ENCODE measurements around the gene NSMF.
"Not testable (repeated sequence)": the region's sequence is repeated elsewhere in the genome, so short reads cannot be mapped to it uniquely, and the experiment has no call there.

Gene NSMF

DNA sequence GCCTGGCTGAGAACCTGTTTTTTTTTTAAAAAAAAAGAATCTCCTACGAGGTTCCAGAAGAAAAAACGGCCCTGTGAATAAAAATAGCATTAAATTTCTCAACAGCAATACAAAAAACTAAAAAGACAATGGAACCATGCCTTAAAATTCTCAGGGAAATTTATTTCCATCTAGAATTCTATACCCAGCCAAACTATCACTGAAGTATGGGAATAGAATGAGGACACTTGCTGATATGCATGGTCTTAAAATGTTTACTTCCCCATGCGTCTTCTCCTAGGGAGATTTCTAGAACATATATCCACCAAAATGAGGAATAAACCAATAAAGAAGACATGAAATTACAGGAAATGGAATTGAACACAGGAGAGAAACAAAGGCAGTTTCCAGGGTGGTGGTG is 16.5 kb upstream of the NSMF start:
- no peak for DNase-seq (ENCODE audit: low read depth)

DNA sequence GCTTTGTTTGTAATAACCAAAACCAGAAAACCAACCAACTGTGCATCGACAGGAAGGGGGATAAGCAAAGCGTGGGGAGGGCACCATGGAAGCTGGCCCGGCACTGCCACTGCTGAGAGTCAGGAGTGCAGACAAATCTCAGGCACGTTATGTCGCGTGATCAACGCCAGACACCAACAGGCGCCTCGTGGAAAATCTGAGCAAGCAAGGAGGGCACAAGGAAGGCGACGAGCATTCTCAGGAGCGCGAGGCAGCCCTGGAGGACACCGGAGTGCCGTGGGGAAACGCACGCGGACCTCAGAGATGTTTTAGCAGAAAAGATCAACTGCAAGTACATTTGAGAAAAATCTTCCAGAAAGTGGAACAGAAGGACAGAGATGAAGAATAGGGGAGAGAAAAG is 15.1 kb upstream of the NSMF start:
- no peak for DNase-seq (ENCODE audit: low read depth)

DNA sequence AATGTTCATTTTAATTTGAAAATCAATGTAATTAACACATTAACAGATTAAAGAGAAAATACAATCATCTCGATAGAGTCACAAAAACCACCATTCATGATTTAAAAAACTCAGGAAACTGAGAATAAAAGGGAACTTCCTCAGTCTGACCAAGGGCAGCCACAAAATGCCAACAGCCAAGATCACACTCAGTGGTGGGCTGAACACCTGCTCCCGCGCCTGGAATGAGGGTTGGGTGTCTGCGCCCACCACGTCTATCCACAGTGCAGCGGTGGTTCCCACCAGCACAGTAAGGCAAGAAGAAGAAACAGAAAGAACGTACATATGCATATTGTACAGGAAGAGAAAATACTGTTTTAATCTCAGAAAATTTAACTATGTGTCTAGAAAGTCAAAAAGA is 11.7 kb upstream of the NSMF start:
- no peak for DNase-seq (ENCODE audit: low read depth)

DNA sequence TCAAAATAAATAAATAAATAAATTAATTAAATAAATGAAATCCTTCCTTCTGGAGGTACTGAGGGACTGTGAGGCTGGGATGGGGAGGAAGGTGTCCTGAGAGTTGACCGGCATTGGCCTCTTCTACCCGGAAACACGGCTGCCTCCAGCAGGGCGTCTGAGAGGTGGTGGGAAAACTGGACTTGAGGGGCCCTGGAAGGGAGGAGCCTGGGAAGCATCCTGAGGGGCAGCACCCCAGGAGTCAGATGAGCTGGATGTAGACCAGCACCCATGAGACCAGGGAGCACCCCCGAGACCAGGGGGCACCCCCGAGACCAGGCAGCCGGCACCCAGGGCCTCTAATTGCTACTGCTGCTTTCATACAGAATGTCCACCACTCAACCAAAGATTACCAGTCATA is 8.8 kb upstream of the NSMF start:
- no peak for DNase-seq (ENCODE audit: low read depth)

DNA sequence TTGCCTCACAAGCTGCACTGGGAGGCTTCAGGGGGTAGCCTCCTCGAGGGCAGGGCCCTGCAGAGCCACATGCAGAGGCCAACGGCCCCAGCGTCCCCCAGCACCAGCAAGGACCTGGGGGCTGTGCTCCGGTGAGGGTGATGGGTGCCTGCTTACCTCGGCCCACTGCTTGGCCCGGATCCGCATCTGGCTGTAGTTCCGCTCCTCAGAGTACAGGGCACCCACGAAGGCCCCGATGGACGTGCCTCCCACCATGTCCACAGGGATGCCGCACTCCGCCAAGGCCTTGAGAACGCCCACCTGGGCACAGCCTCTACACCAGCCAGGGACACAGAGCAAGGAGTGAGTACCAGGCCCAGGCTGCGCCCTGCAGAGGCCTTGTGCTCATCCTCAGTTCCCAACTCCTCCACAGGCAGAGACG is 8.0 kb upstream of the NSMF start:
- no peak for DNase-seq (ENCODE audit: low read depth)

DNA sequence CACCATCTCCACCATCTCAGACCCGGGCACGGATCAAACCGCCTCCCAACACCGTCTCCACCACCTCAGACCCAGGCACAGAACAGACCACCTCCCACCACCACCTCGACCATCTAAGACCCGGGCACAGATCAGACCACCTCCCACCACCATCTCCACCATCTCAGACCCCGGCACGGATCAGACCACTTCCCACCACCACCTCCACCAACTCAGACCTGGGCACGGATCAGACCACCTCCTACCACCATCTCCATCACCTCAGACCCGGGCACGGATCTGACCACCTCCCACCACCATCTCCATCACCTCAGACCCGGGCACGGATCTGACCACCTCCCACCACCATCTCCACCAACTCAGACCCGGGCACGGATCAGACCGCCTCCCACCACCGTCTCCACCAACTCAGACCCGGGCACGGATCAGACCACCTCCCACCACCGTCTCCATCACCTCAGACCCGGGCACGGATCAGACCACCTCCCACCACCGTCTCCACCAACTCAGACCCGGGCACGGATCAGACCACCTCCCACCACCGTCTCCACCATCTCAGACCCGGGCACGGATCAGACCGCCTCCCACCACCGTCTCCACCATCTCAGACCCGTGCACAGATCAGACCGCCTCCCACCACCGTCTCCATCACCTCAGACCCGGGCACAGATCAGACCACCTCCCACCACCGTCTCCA is 7.4 kb upstream of the NSMF start:
- not testable (repeated sequence) for DNase-seq (ENCODE audit: low read depth)

DNA sequence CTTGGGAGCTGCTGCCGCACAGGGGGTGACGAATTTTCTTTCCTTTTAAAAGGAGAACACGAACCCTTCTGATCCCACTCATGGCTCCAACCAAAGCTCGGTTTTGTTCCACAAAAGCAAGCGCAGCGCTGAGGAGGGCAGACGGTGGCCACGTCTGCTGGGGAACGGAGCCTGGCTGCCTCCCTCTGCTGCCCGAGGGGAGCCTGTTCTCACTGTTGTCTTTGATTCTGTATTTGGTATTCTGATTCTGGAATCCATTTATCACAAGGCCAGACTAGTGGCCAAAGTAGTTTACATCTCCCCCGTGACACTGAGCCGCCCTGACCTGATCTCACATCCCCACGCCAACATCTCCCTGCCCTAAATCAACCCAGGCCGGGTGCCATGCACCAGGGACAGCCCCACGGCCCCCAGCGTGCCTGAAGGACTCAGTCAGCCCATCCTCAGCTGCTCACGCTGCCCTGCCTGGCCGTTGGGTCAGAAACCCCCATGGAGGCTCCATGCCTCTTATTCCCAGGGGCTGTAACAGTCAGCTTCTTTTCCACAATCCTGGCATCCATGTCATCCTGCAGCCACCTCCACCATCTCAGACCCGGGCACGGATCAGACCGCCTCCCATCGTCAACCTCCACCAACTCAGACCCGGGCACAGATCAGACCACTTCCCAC is 6.7 kb upstream of the NSMF start:
- DNase-seq (ENCODE audit: low read depth), result no peak

DNA sequence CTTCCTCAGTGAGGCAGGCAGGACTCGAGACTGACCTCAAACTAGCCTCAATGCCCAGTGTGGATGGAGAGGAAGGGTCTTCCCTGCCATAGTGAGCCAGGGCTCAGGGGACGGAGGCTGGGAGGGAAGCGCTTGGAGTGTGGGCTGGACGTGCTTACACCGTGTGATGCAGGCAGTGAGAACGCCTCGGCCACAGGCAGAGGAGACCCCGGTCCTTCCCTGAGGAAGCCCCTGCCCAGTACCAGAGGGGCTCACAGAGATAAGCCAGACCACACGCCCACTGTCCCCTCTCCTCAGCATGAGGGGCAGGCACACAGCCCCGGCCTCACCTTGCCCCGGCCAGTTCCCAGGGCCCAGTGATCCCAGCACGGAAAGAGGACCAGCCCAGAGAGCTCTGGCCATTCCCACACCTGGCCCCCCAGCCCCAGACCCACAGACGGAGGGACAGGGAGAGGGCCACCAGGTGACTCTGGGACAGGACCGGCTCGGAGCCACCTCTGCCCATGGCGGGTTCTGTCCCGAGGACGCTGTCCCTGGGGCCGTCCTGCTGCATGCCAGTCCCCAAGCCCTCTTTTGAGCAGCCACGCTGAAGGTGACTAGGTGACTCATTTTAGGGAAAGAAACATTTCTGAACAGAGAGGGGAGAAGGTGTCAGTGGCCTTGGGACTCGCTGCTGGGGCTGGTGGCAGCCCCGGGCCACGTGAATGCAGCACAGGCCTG is 6.0 kb upstream of the NSMF start:
- DNase-seq (ENCODE audit: low read depth), result no peak

DNA sequence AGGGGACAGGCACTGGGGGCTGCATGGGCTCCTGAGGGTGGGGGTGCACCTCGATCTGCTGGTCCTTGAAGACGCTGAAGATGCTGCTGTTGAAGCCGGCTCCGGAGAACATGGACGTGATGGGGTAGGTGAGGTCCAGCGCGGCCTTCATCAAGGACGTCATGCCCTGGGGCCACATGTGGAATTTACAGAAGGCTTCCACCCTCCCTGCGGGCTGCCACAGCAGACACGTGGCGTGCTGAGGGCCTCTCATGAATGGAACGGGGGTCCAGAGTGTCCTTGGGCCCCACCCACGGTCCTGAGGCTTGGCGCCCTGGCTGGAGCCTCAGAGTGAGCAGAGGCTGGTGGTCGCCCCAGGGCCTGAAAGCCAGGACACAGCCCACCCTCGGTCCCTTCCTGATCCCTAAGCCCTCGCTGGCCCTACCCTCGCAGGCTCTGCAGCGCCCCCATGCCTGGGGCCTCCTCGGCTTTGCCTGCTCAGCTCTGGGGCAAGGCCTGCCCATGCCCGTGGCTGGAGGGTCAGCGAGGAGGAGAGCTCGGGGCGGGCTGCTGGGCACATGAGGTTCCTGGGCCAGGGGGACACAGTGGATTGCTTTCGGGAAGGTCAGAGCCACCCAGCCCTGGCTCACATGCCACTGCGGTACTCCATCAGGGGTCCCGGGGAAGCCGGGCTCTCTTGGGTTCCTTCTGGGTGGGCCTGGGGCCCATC is 5.3 kb upstream of the NSMF start:
- DNase-seq (ENCODE audit: low read depth), result no peak

DNA sequence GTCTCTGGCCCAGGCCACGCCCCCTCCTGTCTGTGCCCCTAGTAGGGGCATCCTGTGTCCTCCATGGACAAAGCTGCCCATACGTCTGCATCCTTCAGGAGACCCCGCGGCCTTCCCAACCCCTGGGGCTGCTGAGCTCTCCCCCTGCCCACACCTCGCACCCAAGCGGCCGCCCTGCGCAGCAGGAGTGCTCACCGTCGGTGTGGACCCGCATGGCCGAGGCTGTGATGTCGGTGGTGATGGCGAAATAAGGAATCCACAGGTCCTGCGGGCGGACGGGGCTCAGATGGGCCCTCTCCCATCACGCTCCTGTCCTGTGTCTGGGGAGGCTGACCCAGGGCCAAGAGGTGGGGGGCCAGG is 4.8 kb upstream of the NSMF start:
- DNase-seq (ENCODE audit: low read depth), result no peak

DNA sequence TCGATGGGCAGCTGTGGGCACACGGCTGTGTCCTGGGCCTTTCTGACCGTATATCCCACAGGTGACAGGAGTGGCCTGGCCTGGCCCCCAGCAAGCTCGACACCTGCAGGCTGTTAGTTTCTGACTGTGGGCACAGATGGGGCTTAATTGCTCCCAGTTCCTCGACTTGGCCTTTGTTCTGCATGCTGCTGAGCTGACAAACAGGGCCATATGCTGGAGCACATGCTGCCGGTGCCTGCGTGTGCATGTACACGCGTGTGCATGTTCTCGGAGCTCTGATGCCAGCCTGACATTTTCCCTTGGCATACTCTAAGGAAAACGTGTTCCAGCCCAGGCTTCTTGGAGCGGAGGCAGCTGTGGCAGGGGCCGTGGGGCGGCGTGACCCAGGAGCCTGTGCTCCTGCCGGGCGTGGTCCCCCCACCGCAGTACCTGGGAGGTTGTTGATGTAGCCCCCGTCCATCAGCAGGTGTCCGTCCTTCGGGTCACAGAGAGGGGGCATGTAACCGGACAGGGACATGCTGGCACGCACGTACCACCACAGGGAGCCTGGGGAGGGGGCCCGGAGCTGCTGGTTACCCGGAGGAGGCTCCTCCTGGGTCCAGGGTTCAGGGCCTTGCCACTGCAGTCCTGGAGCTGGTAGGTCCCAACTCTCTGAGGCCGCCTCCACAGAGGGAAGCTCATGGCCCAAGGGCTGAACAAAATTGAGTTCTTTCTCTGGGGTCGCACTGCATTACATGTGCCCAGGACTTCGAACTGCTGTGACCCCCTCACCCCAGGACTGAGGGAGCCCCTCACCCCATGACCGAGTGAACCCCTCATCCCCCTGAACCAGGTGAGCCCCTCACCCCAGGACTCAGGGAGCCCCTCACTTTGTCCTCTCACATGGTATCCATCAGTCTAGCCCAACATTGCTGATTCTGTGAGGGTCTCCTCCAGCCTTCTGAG is 4.1 kb upstream of the NSMF start:
- no peak for DNase-seq (ENCODE audit: low read depth)

DNA sequence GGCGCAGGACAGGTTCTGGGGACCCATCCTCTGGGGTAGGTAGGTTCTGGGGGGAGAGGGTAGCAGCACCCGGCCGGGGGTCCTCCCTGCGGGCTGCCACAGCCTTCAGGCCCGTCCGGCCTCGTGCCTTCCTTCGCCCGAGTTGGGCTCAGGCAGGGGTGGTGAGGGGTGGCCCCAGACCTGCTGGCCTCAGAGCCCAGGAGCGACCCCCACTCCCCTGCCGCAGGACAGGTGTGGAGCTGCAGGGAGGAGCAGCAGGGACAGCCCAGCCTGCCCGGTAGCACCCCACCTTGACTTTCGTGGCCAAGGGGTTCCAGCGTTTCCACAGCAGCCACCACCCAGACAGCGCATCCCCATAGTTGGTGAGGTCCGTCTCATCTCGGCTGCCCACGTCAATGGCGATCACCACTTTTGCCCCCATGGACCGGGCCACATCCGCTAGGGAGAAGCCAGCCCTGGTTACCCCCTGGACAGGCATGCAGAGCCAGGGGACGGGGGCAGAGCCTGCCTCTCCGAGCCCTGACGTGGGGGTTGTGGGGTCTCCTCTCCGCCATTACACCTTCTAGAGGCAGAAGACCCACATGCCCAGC is 3.4 kb upstream of the NSMF start:
- no peak for DNase-seq (ENCODE audit: low read depth)

DNA sequence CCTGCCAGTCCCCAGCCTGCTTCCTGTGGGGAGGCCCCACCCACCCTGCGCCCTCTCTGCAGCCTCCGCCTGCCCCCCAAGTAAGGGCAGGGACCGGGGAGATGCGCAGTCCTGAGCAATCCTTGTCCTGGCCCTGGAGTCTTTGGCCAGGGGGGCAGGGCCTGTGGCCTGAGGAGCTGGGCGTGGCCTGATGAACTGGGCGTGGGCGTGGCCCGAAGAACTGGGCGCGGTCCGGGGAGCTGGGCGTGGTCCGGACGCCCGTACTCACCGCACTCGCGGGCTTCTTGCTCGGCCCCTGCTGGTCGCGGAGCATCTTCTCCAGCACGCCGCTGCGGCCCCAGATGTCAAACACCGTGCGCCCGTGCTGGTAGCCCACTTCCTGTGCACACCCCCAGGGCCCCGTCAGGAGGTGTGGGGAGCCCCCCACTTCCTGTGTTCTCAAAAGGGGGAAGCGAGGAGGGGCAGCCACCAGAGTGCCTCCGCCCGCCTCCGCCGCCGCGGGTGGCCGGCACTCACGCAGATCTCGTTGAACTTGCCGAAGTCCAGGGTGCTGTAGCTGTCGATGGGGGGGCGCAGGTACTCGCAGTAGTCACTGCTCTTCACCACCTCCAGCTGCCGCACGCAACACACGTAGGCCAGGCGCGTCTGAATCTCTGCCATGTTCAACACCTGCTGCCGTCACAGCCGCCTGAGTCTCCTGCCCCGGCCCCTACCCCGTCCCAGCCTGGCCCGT is 2.7 kb upstream of the NSMF start:
- peak; percentile 62 for DNase-seq (ENCODE audit: low read depth)

DNA sequence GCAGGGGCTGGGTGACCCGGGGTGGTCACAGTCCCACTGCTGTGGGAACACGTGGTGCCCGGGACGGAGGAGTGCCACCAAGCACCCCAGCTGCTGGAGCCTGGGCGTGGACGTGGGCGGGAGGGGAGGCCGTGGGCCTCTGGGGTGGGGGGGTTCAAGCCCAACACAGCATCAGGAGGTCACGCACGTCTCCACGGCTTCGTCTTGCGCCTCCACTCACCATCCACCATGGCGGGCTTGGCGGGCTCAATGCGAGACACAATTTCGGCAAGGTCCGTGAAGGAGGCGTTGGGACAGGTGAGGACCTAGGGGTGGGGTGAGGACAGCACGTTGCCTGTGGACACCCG is 2.2 kb upstream of the NSMF start:
- DNase-seq (ENCODE audit: low read depth), result no peak

DNA sequence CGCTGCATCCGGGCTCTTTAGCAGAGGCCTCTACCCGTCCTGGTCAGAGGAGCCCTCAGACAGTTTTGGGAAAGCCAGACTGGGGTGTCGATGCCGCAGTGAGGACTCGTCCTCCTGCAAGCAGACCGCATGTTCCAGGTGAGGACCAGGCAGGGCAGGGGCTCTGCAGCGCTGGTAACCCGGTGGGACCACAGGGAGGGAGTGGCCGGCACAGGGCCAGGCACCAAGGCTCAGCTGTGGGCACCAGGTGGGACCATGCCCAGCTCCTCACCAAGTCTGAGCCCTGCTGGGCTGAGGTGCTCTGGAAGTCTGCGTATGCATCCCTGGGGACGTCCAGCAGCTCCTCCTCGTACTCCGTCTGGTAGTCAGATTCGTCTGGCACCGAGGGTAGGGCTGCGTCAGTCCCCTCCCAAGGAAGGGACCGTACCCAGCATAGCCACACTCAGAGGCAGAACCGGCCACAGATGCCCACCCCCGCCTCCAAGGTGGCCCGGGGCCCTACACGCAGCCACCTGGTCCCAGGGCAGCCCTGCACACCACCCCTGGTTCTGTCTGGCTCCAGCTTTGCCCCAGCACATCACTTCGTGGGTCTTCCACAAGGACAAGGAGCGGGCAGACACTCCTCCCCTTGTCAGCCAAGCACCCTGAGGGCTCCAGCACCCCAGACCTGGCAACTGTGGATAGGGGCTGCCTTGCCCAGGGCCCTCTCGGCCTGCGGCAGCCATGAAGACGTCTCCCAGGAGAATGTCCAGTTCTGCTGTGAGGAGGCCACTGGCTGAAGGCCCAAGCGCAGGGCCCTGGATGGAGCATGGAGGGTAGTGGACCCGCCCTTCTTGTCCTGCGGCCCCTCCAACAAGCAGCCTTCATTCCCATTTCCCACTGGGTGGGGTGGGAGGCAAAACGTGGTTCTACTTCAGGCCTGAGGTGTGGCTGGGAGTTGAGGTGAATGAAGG is 1.5 kb upstream of the NSMF start:
- no peak for DNase-seq (ENCODE audit: low read depth)

DNA sequence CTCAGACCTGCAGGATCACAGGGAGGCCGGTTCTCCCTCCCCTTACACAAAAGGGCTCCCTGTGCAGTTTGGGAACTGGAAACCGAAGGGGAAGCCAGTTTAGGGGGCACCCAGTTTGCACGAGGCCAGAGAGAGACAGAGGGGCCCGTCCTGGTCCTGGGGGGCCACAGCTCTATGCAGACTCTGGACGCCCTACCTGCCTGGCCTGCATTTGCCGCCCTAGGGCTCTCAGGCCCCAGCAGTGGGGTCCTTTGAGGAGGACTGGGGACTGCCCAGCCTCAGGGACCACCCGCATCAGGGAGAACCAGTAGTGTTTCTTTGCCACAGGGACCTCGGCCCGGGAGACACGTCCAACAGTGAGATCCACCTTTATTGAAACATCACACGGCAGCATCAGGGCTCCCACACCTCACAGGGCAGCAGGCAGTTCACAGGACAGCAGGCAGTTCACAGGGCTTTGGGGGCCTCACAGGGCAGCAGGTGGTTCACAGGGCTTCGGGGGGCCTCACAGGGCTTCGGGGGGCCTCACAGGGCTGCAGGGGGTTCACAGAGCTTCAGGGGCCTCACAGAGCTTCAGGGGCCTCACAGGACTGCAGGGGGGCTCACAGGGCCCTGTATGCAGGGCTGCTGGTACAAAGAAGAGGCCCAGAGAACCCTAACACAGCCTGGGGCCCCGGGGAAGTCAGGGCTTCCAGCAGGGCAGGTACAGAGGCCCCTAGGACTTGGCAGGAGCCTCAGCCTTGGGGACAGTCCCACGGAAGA is 648 bp upstream of the NSMF start:
- DNase-seq (ENCODE audit: low read depth), result no peak

DNA sequence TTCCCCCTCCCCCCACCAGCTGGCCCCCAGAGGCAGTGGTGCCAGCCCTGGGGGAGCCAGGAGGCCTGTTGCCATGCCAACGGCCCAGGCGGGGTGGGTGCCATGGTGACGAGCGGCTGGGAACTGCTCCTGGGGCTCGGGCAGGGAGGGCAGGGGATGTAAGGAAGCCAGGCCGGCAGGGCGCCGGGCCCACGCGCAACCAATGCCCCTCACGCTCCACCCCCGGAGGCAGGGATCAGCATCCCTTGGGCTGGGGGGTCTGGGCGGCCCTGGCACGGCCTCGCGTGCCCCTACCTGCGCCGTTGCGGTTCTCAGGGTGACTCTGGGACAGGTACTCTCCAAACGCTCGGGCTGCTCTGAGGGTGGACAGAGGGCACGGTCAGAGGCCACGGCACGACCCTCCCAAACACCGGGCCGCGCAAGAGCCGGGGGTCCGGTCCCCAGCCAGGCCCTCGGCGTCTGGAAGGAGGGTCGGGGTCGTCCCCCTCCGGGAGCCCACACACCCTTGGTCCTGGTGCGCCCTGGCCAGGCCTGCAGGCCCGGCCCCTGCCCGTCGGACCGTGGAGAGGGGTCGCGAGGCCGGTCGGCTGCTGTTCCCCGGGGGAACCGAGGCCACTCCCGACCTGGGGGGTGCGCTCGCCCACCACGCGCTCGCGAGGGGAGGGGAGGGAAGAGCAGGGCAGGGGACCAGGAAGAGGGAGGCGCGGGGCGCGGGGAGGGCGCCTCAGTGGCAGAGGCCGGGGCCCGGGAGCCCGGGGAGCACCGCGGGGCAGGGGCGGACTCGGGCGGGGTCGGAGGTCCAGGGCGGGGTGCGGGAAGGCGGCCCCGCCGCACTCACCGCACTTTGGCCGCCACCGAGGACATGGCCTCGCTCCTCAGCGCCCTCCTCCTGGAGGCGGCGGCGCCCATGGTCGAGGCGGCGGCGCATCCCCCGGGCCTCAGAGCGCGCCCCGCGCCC is 661 bp downstream of the NSMF start:
- DNase-seq (ENCODE audit: low read depth), result no peak

Data from activated T-cell treated with anti-CD3 and anti-CD28 coated beads for 1 hour (primary cell).